ENCODE results near the gene NECAB3. TPM values are rescaled to one million over a fixed set of nuclear protein-coding genes. Genes with fewer than 3 reads are reported as not detected.

The NECAB3 gene
- total RNA-seq, 2 donors from 2014 or later, result 142 to 156 TPM

DNA sequence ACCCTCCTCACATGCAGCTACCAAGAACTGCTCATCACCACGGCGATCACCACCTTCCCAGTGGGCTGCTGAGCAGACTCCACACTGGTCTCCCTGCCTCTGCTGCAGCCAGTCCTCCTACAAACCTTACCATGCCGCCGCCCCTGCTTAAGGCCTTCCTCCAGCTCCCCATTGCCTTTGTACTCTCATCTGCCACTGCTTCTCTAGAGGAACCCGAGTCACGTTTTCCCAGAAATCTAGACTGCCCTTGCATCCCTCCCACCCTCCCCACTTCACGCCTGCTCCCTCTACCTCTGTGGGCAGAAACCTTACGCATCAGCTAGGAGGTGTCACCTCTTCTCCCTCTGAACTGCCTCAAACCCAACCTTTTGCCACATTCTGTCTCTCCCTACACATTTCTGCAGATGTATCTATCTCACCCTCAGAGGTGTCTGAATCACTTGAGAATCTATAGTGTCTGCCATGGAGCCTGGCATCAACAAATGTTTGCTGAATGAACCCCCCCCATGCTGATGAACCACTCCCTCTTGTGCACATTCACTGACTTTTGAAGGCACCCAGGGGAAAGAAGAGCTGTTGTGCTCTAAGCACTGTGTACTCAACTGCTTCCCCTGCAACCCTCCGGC is 7.6 kb upstream of the NECAB3 start:
- Histone ChIP-seq H3K4me1 (replicated peaks) (no peaks in the 10 kb centered on the region), H3K4me3 (no peak overlapping the region), H3K9me3 (no peaks in the 10 kb centered on the region), H3K36me3 (no peaks in the 10 kb centered on the region), H3K27ac (no peak overlapping the region), H3K27me3 (replicated peaks; ENCODE audit: insufficient read depth) (no peaks in the 10 kb centered on the region)
- TF ChIP-seq, protein P1, sequence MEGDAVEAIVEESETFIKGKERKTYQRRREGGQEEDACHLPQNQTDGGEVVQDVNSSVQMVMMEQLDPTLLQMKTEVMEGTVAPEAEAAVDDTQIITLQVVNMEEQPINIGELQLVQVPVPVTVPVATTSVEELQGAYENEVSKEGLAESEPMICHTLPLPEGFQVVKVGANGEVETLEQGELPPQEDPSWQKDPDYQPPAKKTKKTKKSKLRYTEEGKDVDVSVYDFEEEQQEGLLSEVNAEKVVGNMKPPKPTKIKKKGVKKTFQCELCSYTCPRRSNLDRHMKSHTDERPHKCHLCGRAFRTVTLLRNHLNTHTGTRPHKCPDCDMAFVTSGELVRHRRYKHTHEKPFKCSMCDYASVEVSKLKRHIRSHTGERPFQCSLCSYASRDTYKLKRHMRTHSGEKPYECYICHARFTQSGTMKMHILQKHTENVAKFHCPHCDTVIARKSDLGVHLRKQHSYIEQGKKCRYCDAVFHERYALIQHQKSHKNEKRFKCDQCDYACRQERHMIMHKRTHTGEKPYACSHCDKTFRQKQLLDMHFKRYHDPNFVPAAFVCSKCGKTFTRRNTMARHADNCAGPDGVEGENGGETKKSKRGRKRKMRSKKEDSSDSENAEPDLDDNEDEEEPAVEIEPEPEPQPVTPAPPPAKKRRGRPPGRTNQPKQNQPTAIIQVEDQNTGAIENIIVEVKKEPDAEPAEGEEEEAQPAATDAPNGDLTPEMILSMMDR (IDR thresholded peaks at IDR 0.05), result no peak
- no peak for TF ChIP-seq POLR2AphosphoS5 (IDR thresholded peaks at IDR 0.05)
- DNase-seq (ENCODE audit: low spot score), result no peak
- 79% methylated on average over 9 of the region's 9 CpGs for WGBS
- intact Hi-C loops (cut with DNase I), result no loop called here

DNA sequence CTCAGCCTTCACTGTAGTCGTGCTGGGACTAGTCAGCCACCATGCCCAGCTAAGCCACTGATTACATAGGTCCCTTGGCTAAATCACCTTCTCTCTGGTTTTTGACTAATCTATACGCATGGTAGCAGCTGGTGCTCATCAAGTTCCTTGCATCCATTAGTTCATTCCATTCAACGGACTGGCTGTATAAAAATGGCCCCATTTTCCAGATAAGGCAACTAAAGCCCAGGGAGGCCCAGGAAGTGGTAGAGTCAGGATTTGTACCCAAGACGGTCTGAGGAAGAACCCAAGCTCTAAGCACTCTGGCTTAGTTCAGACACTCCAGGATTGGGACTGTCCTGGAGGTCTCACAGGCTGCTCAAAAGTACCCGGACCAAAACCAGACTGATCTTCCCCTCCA is 7.1 kb upstream of the NECAB3 start:
- H3K4me3 ChIP-seq, result no peak overlapping the region

DNA sequence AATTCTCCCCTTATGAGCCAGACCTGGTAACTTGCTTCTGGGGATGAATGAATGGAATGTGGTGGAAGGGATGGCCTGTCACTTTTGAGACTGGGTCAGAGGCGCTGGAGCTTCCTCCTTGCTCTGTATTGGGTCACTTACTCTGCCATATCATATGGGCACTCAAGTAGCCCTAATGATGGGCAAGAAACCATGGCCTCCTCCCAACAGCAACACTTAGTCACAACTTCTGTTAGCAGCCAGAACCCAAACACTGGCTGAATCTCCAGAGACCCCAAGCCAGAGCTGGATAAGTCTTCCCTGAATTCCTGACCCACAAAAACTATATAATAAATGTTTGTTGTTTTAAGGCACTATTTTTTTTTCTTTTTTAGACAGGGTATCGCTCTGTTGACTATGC is 6.5 kb upstream of the NECAB3 start:
- TF ChIP-seq POLR2AphosphoS5 (IDR thresholded peaks at IDR 0.05), result no peak
- TF ChIP-seq, protein P1 (IDR thresholded peaks at IDR 0.05), result no peak
- TF ChIP-seq POLR2A (IDR thresholded peaks at IDR 0.05), result no peak
- Histone ChIP-seq H3K36me3 (no peaks in the 10 kb centered on the region), H3K4me3 (no peak overlapping the region), H3K4me1 (replicated peaks) (no peaks in the 10 kb centered on the region), H3K9me3 (no peaks in the 10 kb centered on the region), H3K27me3 (replicated peaks; ENCODE audit: insufficient read depth) (no peaks in the 10 kb centered on the region), H3K27ac (no peak overlapping the region)
- intact Hi-C loops (cut with DNase I), result no loop called here
- WGBS, result 97% methylated on average over 2 of the region's 2 CpGs
- no peak for DNase-seq (ENCODE audit: low spot score)

More for the DNA sequence above, 7.1 kb upstream of the NECAB3 start:
- H3K36me3 ChIP-seq, result no peaks in the 10 kb centered on the region
- TF ChIP-seq POLR2A (IDR thresholded peaks at IDR 0.05), result no peak
- no peak for TF ChIP-seq POLR2AphosphoS5 (IDR thresholded peaks at IDR 0.05)
- TF ChIP-seq, protein P1 (IDR thresholded peaks at IDR 0.05), result no peak
- 84% methylated on average over 5 of the region's 5 CpGs for WGBS
- no peaks in the 10 kb centered on the region for H3K9me3 ChIP-seq
- intact Hi-C loops (cut with DNase I), result no loop called here
- DNase-seq (ENCODE audit: low spot score), result no peak
- no peaks in the 10 kb centered on the region for H3K4me1 ChIP-seq (replicated peaks)
- H3K27ac ChIP-seq, result no peak overlapping the region
- no peaks in the 10 kb centered on the region for H3K27me3 ChIP-seq (replicated peaks; ENCODE audit: insufficient read depth)

DNA sequence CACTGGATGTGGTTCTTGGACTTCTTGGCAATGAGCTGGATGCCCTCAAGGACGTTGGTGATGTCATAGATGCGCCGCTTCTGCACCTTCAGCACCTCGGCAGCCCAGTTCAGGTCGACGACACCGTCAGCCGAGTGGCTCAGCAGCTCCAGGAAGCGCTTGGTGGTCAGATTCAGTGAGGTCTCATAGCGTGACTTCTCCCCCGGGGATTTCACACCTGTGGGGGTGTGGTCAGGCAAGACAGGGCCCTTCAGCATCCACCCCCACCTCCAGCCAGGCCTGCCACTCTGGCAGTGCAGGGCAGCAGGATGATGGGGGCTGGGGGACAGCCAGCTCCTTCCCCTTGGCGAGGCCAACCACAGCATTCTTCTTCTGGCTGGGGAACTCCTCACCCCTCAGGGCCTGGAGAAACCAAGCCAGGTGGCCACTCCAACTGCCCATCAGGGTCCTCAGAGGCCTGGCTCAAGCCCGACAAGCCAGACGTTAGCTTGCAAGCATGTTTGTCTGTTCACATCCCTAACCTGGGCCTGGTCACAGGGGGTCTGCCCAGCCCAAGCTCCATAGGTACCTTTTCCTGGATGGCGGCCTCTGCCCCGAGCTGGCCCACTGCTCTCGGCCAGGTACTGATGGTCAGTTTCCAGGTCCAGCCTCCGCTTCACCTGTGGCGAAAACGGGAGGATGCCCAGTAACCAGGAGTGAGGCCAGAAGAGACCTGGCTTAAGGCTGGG is 5.7 kb upstream of the NECAB3 start:
- intact Hi-C loops (cut with DNase I), result loop anchor here (5.0 kb wide), 1 partner anchor 52 kb away; the partner anchor contains the start of gene ZNF341
- WGBS, result 86% methylated on average over 19 of the region's 20 CpGs
- H3K9me3 ChIP-seq, result no peaks in the 10 kb centered on the region
- no peaks in the 10 kb centered on the region for H3K36me3 ChIP-seq
- TF ChIP-seq, protein P1 (IDR thresholded peaks at IDR 0.05), result no peak
- TF ChIP-seq POLR2AphosphoS5 (IDR thresholded peaks at IDR 0.05) (no peak), POLR2A (IDR thresholded peaks at IDR 0.05) (no peak)
- no peak overlapping the region for H3K4me3 ChIP-seq
- no peaks in the 10 kb centered on the region for H3K4me1 ChIP-seq (replicated peaks)
- no peak overlapping the region for H3K27ac ChIP-seq
- DNase-seq (ENCODE audit: low spot score), result no peak
- no peaks in the 10 kb centered on the region for H3K27me3 ChIP-seq (replicated peaks; ENCODE audit: insufficient read depth)

All from prostate gland (tissue), 2 donors.